ENCODE measurements around the gene SLC36A3. TPM values are rescaled to one million over a fixed set of nuclear protein-coding genes. Genes with fewer than 3 reads are reported as not detected.

Gene SLC36A3
- total RNA-seq, 2 experiments from 2014 or later = not detected

DNA sequence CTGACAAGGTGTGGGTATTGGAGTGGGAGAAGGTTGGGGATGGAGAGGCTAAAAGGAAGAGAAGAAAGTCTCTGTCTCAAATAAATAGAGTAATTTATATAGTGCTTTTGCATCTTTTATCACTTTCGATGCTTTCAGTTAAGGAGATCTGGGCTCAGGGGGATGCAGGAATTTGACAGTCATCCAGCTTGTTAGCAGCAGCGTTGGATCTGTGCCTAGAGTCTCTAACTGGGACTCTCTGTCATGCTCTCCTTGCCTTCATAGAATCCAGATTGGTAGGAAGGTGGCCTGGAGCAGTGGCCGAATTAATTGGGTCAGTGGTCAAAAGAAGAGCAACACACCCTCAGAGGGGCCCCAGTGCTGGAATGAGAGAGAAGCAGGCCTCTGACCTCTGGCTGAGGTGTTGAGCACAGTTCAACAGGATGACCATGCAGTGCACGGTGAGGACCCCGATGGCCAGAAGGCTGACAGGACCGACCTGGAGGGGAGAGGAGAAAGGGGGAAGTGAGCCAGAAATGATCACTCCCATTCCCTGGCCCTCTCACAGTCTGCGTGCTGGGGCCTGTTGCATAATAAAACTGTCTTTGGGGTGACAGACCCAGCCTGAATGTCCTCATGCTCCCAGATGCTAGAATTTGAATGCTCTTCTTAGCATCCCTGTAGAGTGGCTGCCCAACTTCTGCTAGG is 7.6 kb downstream of the SLC36A3 start:
- POLR2A ChIA-PET = no interaction called here

DNA sequence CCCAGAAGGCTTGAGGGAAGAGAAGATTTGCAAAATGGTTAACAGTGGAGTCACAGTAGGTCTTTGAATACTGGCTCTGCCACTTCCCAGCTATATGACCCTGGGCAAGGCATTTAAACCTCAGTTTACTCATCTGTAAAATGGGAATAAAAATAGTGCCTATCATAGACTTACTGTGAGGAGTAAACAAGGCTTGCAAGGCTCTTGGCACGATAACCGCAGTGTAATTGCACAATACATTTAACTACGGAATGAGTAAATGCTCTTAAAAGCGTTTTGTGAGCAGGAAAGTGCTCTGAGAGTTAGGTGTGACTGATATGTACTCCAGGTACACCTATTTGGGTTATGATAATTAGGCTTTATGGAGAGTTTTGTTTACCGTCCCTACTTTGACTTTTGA is 8.4 kb downstream of the SLC36A3 start:
- Mint-ChIP-seq H3K9me3 (no peaks in the 10 kb centered on the region), H3K27me3 (peaks cover 4% of the 10 kb centered on the region), H3K36me3 (ENCODE audit: low read depth) (no peaks in the 10 kb centered on the region), H3K4me1 (peaks cover 5% of the 10 kb centered on the region), H3K4me3 (no peak overlapping the region), H3K27ac (no peak overlapping the region)
- ChIA-PET POLR2A (no interaction called here), CTCF (interaction anchor here (0.6 to 0.7 kb wide), 2 partner anchors 38 to 301 kb away, joined by 3 to 4 read pairs; no protein-coding TSS in a partner anchor)
- no peak for DNase-seq

More for the DNA sequence above, 7.6 kb downstream of the SLC36A3 start:
- Mint-ChIP-seq H3K4me3 (no peak overlapping the region), H3K4me1 (peaks cover 5% of the 10 kb centered on the region), H3K27ac (no peak overlapping the region), H3K9me3 (no peaks in the 10 kb centered on the region), H3K27me3 (peaks cover 4% of the 10 kb centered on the region), H3K36me3 (ENCODE audit: low read depth) (no peaks in the 10 kb centered on the region)
- CTCF ChIA-PET = no interaction called here
- no peak for DNase-seq

GRCh38 chr5:151293624-151294023 is 9.9 kb downstream of the SLC36A3 start:
- H3K4me3 Mint-ChIP-seq = no peak overlapping the region
- peaks cover 4% of the 10 kb centered on the region for H3K27me3 Mint-ChIP-seq
- POLR2A ChIA-PET = no interaction called here
- CTCF ChIA-PET = no interaction called here
- no peak overlapping the region for H3K27ac Mint-ChIP-seq
- no peak for DNase-seq
- no peaks in the 10 kb centered on the region for H3K9me3 Mint-ChIP-seq
- H3K36me3 Mint-ChIP-seq (ENCODE audit: low read depth) = no peaks in the 10 kb centered on the region
- peaks cover 5% of the 10 kb centered on the region for H3K4me1 Mint-ChIP-seq

DNA sequence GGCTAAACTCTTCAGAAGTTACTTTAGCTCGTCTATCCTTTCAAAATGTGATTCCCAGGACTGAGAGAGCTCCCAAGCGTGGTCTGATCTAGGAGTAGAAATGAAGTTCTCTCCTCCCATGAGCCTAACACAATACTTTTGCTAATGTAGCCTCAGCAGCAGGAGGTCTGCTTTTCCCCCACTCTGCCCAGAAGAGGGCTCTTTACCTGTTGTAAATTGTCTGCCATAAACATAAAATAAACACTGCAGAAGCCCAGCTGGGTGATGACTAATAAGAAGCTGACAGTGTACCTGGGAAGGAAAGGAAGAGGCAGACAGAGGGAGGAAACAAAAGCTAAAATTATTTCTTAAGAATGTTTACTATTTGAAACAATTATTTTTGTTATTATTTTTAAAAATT is 15.4 kb downstream of the SLC36A3 start:
- H3K27ac Mint-ChIP-seq = no peak overlapping the region

DNA sequence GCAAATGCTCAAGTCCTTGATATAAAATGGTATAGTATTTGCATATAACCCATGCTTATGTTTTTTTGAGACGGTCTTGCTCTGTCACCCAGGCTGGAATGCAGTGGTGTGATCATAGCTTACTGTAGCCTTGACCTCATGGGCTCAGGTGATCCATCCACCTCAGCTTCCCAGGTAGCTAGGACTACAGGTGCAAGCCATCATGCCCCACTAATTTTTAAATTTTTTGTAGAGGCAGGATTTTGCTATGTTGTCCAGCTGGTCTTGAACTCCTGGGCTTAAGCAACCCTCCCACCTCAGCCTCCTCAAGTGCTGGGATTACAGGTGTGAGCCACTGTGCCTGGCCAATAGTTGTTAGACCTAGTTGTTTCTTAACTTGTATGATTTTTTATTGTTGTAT is 17.3 kb downstream of the SLC36A3 start:
- Mint-ChIP-seq H3K9me3 (no peaks in the 10 kb centered on the region), H3K36me3 (ENCODE audit: low read depth) (no peaks in the 10 kb centered on the region), H3K27ac (no peak overlapping the region), H3K4me3 (no peak overlapping the region), H3K27me3 (peaks cover 2% of the 10 kb centered on the region), H3K4me1 (no peaks in the 10 kb centered on the region)
- ChIA-PET CTCF (interaction anchor here (2.0 kb wide), 1 partner anchor 30 kb away, joined by 7 read pairs; no protein-coding TSS in a partner anchor), POLR2A (no interaction called here)
- no peak for DNase-seq

More for the DNA sequence above, 15.4 kb downstream of the SLC36A3 start:
- H3K27me3 Mint-ChIP-seq = peaks cover 2% of the 10 kb centered on the region
- no peaks in the 10 kb centered on the region for H3K9me3 Mint-ChIP-seq
- H3K4me3 Mint-ChIP-seq = no peak overlapping the region
- ChIA-PET POLR2A (no interaction called here), CTCF (interaction anchor here (2.0 kb wide), 1 partner anchor 28 kb away, joined by 7 read pairs; no protein-coding TSS in a partner anchor)
- no peak for DNase-seq
- no peaks in the 10 kb centered on the region for H3K36me3 Mint-ChIP-seq (ENCODE audit: low read depth)
- no peaks in the 10 kb centered on the region for H3K4me1 Mint-ChIP-seq

- H3K9me3 Mint-ChIP-seq = no peaks in the 10 kb centered on the region
- CTCF ChIA-PET = no interaction called here
- H3K27me3 Mint-ChIP-seq = peaks cover 2% of the 10 kb centered on the region
- H3K36me3 Mint-ChIP-seq (ENCODE audit: low read depth) = no peaks in the 10 kb centered on the region
- H3K27ac Mint-ChIP-seq = no peak overlapping the region
- H3K4me1 Mint-ChIP-seq = no peaks in the 10 kb centered on the region
- POLR2A ChIA-PET = no interaction called here
- no peak overlapping the region for H3K4me3 Mint-ChIP-seq
- DNase-seq = no peak
Observed at GRCh38 chr5:151285683-151286082, 17.9 kb downstream of the SLC36A3 start.

DNA sequence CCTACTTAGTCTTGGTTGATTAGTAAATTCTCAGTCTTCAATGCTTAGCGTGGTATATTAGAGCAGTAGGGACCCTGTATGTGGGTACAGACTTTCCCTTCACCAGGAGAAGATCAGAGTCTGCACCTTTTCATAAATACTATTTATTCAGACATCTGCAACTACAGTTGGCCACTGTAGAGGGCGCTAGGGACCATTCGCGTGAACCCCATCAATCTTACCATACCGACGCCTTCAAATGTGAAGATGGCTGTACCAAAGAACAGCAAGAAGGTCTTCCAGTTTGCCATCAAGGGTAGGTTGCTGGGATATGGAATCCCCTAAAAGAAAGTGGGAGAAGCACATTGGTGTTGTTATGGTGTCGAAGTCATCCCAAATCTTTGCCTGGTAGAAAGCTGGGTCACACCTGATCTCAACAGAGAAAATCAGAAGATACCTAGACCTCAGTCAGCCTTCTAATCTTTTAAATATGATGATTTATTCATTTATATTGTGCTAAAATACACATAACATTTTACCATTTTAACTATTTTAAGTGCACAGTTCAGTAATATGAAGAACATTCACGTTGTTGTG is 19.1 kb downstream of the SLC36A3 start:
- H3K36me3 Mint-ChIP-seq (ENCODE audit: low read depth) = no peaks in the 10 kb centered on the region
- no peaks in the 10 kb centered on the region for H3K4me1 Mint-ChIP-seq
- CTCF ChIA-PET = no interaction called here
- H3K4me3 Mint-ChIP-seq = no peak overlapping the region
- POLR2A ChIA-PET = no interaction called here
- no peak for DNase-seq
- no peaks in the 10 kb centered on the region for H3K9me3 Mint-ChIP-seq
- no peak overlapping the region for H3K27ac Mint-ChIP-seq
- H3K27me3 Mint-ChIP-seq = peaks cover 2% of the 10 kb centered on the region

DNA sequence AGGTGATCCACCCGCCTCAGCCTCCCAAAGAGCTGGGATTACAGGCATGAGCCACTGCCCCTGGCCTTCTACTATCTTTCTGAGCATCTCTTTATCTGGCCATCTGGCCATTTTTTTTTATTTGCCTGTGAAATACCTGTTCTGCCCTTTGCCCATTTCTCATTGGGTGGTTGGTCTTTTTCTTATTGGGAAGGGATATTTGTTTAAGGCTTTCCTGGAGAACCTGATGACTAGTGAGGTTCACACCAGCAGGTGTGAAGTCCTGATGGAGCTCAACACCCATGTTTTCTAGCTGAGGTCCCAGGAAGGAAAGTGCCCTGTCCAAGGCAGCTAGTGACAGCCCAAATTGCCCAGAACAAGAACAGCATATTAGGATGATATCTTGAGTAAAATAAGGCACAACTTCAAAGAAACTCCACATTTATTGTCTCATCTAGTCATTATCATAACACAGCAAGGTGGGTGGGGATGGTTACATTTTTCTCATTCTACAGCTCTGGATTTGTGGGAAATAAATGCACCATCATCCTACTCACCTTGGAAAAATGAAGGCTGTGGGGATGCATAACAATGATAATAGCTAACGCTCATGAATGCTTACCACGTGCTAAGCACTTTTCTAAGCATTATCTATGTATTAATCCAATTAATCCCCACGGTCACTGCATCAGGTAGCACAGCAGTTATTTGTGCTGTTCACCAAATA is 20.3 kb downstream of the SLC36A3 start:
- ChIA-PET POLR2A (no interaction called here), CTCF (interaction anchor here (1.4 kb wide), 2 partner anchors 9 to 10 kb away, joined by 3 read pairs; no protein-coding TSS in a partner anchor)
- H3K4me1 Mint-ChIP-seq = no peaks in the 10 kb centered on the region
- H3K9me3 Mint-ChIP-seq = no peaks in the 10 kb centered on the region
- peaks cover 2% of the 10 kb centered on the region for H3K27me3 Mint-ChIP-seq
- H3K27ac Mint-ChIP-seq = no peak overlapping the region
- no peaks in the 10 kb centered on the region for H3K36me3 Mint-ChIP-seq (ENCODE audit: low read depth)
- H3K4me3 Mint-ChIP-seq = no peak overlapping the region
- DNase-seq = no peak

DNA sequence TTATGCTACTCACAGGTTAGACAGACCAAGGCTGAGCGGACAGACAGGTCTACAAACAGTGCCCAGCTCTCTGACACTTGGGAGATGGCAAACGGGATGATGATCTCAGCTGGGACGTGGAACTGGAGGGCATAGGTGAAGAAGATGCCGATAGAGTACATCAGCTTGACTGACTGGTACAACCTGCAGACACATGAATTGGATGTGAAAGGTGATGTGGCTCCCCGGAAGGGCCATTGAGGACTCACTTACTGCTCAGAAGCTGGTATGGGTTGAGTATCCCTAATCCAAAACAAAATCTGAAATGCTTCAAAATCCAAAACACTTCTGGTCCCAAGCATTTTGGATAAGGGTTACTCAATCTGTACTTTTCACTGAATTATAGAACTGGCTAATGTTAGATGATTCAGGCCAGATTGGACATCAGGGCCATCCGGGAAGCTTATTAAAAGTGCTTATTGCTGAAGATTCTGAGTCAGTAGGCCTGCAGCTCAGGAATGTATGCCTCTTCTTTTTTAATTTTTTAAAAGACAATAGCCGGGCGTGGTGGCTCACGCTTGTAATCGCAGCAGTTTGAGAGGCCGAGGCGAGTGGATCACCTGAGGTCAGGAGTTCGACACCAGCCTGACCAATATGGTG is 22.4 kb downstream of the SLC36A3 start:
- no peaks in the 10 kb centered on the region for H3K9me3 Mint-ChIP-seq
- H3K36me3 Mint-ChIP-seq (ENCODE audit: low read depth) = no peaks in the 10 kb centered on the region
- peaks cover 5% of the 10 kb centered on the region for H3K27me3 Mint-ChIP-seq
- ChIA-PET CTCF (interaction anchor here (0.6 to 1.2 kb wide), 2 partner anchors 13 to 752 kb away, joined by 3 to 5 read pairs; no protein-coding TSS in a partner anchor), POLR2A (no interaction called here)
- H3K4me1 Mint-ChIP-seq = no peaks in the 10 kb centered on the region
- DNase-seq = no peak
- no peak overlapping the region for H3K27ac Mint-ChIP-seq
- no peak overlapping the region for H3K4me3 Mint-ChIP-seq

DNA sequence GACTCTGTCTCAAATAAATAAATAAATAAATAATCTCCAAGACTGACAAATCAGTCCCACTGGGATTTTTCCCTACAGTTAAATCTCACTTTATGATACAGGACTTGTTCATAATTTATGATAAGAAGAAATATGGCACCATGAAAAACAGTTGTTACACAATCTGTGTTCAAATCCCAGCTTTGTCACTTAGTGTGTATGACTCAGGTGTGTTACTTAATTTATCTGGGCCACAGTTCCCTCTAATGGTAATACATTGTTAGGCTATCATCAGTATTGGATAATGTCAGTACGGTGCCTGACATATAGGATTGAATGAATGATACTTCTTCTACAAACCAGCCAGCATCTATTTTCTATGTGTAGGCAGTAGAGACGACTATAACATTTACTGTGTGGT is 23.1 kb downstream of the SLC36A3 start:
- no peaks in the 10 kb centered on the region for H3K4me1 Mint-ChIP-seq
- ChIA-PET POLR2A (no interaction called here), CTCF (interaction anchor here (0.6 kb wide), 1 partner anchor 752 kb away, joined by 3 read pairs; no protein-coding TSS in a partner anchor)
- no peak overlapping the region for H3K27ac Mint-ChIP-seq
- DNase-seq = no peak
- H3K9me3 Mint-ChIP-seq = no peaks in the 10 kb centered on the region
- no peaks in the 10 kb centered on the region for H3K36me3 Mint-ChIP-seq (ENCODE audit: low read depth)
- H3K27me3 Mint-ChIP-seq = peaks cover 6% of the 10 kb centered on the region
- H3K4me3 Mint-ChIP-seq = no peak overlapping the region

DNA sequence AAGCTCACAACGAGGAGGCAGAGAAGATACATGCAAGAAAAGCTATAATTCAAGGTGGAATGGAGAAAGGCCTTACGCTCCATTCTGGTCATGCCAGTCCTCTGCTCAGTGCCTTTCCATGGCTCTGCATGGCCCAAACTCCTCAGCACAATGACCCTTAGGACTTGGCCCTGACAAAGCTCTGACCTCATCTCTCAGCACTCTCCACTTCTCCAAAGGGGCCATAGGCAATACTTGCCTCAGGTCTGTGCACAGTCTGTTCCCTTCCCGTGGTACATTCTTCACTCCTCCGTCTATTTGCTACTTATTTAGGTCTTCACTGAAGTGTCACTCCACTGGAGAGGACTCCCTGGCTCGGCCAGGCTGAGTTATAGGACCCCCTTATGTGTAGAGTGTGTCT is 24.7 kb downstream of the SLC36A3 start:
- H3K9me3 Mint-ChIP-seq = no peaks in the 10 kb centered on the region
- no peak for DNase-seq
- H3K4me3 Mint-ChIP-seq = no peak overlapping the region
- H3K4me1 Mint-ChIP-seq = no peaks in the 10 kb centered on the region
- ChIA-PET POLR2A (no interaction called here), CTCF (no interaction called here)
- H3K36me3 Mint-ChIP-seq (ENCODE audit: low read depth) = no peaks in the 10 kb centered on the region
- H3K27ac Mint-ChIP-seq = no peak overlapping the region
- peaks cover 5% of the 10 kb centered on the region for H3K27me3 Mint-ChIP-seq

DNA sequence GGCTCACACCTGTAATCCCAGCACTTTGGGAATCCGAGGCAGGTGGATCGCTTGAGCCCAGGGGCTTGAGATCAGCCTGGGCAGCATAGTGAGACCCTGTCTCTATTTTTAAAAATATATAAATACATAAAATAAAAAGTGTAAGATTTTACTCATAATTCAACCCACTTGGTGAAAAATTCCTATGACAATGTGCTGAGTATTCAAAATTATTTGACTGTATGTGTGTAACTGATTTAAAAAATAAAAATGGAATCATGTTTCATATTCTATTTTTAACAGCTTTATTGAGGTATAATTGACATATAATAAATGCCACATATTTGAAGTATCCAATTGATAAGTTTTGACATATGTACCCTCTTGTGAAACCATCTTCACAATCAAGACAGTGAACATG is 27.8 kb downstream of the SLC36A3 start:
- ChIA-PET POLR2A (no interaction called here), CTCF (no interaction called here)
- H3K9me3 Mint-ChIP-seq = no peaks in the 10 kb centered on the region
- H3K4me3 Mint-ChIP-seq = no peak overlapping the region
- H3K27ac Mint-ChIP-seq = no peak overlapping the region
- DNase-seq = no peak
- no peaks in the 10 kb centered on the region for H3K4me1 Mint-ChIP-seq
- no peaks in the 10 kb centered on the region for H3K36me3 Mint-ChIP-seq (ENCODE audit: low read depth)
- peaks cover 5% of the 10 kb centered on the region for H3K27me3 Mint-ChIP-seq

GRCh38 chr5:151274666-151275065 is 28.9 kb downstream of the SLC36A3 start:
- no peak overlapping the region for H3K4me3 Mint-ChIP-seq
- no peak overlapping the region for H3K27ac Mint-ChIP-seq
- H3K27me3 Mint-ChIP-seq = peaks cover 5% of the 10 kb centered on the region
- H3K36me3 Mint-ChIP-seq (ENCODE audit: low read depth) = no peaks in the 10 kb centered on the region
- CTCF ChIA-PET = interaction anchor here (0.7 to 1.5 kb wide), 3 partner anchors 41 to 111 kb away, joined by 3 to 4 read pairs (median 4); no protein-coding TSS in a partner anchor
- POLR2A ChIA-PET = no interaction called here
- no peaks in the 10 kb centered on the region for H3K4me1 Mint-ChIP-seq
- no peak for DNase-seq
- H3K9me3 Mint-ChIP-seq = no peaks in the 10 kb centered on the region

All from activated CD4-positive, alpha-beta T cell treated with anti-CD3 and anti-CD28 coated beads, Interleukin-2, amount 10 ng/mL, durations not matched to agents 7 days and 5 days (primary cell).